22Rv1 (cell line): ENCODE data around the gene LRRC25.

Experiments used
- CTCF ChIP-seq: fragments of 450-650 bp; IDR thresholded peaks from 2 replicates; pipeline ENCODE4 v1.5.1; 2017; ENCODE audit warnings: mild to moderate bottlenecking
- ZFX ChIP-seq: fragments of 450-650 bp; IDR thresholded peaks from 2 replicates; pipeline ENCODE4 v1.6.1; 2017; ENCODE audit warnings: antibody characterized with exemption, borderline replicate concordance

DNA sequence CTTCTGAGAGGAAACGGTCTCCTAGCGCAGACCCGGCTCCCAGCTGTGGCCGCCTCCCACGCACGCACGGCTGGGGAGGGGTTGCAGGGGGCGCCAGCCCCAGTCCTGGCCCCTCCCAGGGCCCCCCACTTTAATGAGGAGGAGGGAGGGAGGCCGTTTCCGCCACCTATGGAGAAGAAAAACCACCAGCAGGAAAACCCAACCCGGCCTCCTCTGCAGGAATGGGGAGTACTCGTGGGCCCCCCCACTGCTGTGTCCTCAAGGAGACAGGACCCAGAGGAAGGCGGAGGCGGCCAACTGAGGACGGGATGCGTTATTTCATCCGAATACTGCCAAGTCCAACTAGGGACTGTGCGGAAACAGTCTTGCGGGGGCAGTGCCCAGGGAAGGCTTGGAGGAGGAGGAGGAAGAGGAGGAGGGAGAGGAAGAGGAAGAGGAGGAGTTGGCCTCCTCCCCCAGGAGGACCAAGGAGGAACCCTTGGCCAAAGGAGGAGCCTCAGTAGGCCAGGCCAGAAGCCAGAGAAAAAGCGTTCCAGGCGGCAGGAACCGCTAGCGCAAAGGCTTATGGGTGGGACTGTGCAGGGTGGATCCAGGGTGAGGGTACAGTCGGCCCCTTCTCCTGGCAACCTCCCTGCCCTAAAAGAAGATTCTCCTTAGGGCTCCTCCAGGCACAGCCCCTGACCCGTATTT lies 17.9 kb upstream of the LRRC25 start:
- TF ChIP-seq CTCF (no peak), ZFX (no peak)
